ENCODE results near the gene NRDE2.
"Not testable (repeated sequence)": the region's sequence is repeated elsewhere in the genome, so short reads cannot be mapped to it uniquely, and the experiment has no call there.

The NRDE2 gene

GRCh38 chr14:90341232-90341631, 9.5 kb upstream of the NRDE2 start:
- not testable (repeated sequence) for DNase-seq

- DNase-seq = no peak
Observed at GRCh38 chr14:90336985-90337384, 5.2 kb upstream of the NRDE2 start.

GRCh38 chr14:90336401-90336800, 4.7 kb upstream of the NRDE2 start:
- DNase-seq = no peak

GRCh38 chr14:90332271-90332584, 487 bp upstream of the NRDE2 start:
- no peak for DNase-seq

DNA sequence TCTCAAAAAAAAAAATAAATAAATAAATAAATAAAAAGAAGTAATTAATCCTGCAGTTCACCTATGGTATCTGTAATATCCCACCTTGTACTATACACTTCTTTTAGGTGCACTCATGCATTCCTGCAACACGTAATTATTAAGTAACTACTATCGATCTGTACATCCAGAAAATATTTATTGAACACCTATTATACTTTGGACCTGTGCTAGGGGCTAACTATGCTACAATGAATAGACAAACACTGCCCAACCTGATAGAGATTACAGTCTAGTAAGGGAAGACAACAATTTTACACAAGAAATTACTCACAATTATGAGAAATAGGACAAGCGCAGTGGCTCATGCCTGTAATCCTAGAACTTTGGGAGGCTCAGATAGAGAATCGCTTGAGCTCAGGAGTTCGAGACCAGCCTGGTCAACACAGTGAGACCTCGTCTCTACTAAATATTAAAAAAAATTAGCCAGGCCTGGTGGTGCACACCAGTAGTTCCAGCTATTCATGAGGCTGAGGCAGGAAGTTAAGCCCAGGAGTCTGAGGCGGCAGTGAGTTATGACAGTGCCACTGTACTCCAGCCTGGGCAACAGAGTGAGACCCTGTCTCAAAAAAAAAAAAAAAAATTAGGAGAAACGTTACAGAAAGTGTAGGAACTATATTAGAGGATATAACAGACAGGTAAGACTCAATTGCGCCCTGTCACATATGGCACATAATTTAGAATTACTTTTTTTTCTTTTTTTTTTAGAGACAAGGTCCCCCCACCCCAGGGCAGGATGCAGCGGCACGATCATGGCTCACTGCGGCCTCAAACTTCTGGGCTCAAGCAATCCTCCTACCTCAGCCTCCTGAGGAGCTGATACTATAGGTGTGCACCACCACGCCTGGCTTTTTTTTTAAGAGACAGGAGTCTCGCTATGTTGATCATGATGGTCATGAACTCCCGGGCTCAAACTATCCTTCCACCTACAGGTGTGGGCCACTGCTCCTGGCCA, 1.2 kb downstream of the NRDE2 start:
- DNase-seq = no peak

GRCh38 chr14:90321891-90322290, 9.8 kb downstream of the NRDE2 start:
- no peak for DNase-seq

DNA sequence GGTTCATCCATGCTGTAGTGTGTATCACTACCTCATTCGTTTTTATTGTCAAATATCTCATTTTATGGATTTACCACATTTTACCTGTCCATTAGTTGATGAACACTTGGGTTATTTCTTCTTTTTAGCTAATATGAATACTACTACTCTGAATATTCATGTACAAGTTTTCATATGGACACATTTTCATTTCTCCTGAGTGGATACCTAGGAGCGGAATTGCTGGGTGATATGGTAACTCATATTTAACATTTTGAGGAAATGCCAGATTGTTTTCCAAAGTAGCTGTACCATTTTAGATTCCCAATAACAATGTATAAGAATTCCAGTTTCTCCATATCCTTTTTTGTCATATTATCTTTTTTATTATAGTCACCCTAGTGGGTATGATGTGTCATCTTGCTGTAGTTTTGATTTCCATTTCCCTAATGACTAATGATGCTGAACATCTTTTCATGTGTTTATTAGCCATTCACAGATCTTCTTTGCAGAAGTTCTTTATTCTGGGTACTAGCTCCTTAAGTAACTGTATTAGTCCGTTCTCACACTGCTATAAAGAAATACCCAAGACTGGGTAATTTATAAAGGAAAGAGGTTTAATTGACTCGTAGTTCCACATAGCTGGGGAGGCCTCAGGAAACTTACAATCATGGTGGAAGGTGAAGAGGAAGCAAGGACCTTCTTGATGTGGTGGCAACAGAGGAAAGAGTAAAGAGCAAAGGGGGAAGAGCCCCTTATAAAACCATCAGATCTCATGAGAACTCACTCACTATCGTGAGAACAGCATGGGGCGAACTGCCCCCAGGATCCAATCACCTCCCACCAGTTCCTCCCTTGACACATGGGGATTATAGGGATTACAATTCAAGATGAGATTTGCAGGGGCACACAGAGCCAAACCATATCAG, 11.9 kb downstream of the NRDE2 start:
- DNase-seq = no peak

DNA sequence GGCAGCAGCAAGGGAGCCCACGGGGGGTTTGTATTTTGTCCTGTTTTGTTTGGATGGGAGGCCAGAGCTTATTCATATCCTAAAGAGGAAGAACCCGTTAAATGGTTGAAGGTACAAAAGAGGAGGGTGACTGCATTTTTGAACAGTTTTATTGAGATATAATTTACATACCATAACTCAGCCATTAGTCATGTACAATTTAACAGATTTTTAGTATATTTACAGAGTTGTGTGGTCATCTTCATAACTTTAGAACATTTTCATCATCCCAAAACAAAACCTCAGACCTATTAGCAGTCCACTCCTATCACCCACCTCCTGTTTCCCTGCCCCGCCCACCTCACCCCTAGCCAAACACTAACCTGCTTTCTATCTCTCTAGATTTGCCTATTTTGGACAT, 12.6 kb downstream of the NRDE2 start:
- no peak for DNase-seq

- DNase-seq = no peak
Observed at GRCh38 chr14:90318016-90318415, 13.7 kb downstream of the NRDE2 start.

GRCh38 chr14:90317286-90317685, 14.5 kb downstream of the NRDE2 start:
- DNase-seq = no peak

GRCh38 chr14:90308561-90308960, 23.2 kb downstream of the NRDE2 start:
- DNase-seq = no peak

- DNase-seq = no peak
Observed at GRCh38 chr14:90305176-90305601, 26.6 kb downstream of the NRDE2 start.

DNA sequence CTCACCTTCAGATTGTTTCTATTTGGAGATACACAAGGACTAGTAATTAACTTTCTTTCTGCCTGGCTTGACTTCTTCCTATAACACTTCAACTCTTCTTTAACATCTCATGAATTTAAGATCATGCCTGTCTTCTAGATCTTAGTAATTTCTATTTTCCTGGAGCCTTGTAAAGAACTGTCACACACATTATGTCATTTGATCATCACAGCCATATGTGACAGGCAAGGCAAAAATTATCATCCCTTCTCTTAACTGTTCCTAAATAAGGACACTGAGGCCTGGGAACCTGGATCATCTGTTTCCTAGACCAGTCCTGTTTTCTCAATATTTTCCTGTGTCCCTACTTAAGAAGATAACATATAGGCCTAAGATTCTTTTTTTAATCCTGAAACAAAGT, 27.2 kb downstream of the NRDE2 start:
- DNase-seq = no peak

GRCh38 chr14:90303473-90303872, 28.3 kb downstream of the NRDE2 start:
- no peak for DNase-seq

- DNase-seq = no peak
Observed at GRCh38 chr14:90302529-90303303, 29.0 kb downstream of the NRDE2 start.

GRCh38 chr14:90301668-90302090, 30.1 kb downstream of the NRDE2 start:
- peak; percentile 33 for DNase-seq

GRCh38 chr14:90301122-90301521, 30.6 kb downstream of the NRDE2 start:
- DNase-seq = no peak

DNA sequence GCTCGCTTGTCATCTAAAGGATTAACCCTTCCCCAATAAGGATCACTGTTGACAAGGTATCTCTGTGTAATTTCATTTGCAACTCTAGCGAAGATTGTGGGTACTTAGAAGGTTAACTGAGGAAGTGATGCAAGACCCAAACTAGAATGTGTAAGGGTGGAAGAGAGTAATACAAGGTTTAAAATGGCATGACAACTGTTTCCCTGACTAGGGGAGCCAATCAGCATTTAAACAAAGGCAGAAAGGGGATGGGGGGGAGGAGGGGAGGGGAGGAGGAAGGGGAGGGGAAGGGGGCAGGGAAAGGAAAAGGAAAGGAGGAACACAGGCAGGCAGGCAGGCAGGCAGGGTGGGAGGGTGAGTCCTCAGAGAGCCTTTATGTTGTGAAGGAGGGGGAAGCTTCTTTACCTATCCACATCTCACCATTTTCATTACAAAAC, 31.1 kb downstream of the NRDE2 start:
- no peak for DNase-seq

GRCh38 chr14:90299408-90299807, 32.3 kb downstream of the NRDE2 start:
- no peak for DNase-seq

- no peak for DNase-seq
Observed at GRCh38 chr14:90297876-90298629, 33.7 kb downstream of the NRDE2 start.

DNA sequence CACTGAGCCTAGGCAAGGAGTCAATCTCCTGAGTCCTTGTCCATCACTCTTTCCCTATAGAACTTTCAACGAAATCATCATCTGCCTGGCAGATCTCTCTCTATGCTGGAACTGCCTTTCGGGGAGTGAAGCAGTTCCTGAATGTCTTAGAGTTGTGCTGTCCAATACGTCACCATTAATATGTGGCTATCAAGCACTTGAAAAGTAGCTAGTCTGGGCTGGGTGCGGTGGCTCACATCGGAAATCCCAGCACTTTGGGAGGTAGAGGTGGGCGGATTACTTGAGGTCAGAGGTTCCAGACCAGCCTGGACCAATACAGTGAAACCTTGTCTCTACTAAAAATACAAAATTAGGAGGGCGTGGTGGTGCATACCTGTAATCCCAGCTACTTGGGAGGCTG, 35.1 kb downstream of the NRDE2 start:
- no peak for DNase-seq

- DNase-seq = no peak
Observed at GRCh38 chr14:90295870-90296516, 35.7 kb downstream of the NRDE2 start.

All from CD4-positive, alpha-beta T cell treated with Interleukin-21 for 1 hour (primary cell).